ENCODE results near the gene RPP25. TPM values are rescaled to one million over a fixed set of nuclear protein-coding genes. Genes with fewer than 3 reads are reported as not detected.
"Not testable (repeated sequence)": the region's sequence is repeated elsewhere in the genome, so short reads cannot be mapped to it uniquely, and the experiment has no call there.

The RPP25 gene
- total RNA-seq, 2 experiments from 2014 or later, result 3.8 TPM

GRCh38 chr15:74913799-74914198 is 42.8 kb downstream of the RPP25 start:
- H3K27me3 Mint-ChIP-seq; H3K9me3 Mint-ChIP-seq; intact Hi-C loops (cut with micrococcal nuclease); POLR2A ChIA-PET; H3K27ac Mint-ChIP-seq; DNase-seq; H3K4me3 Mint-ChIP-seq; H3K4me1 Mint-ChIP-seq (ENCODE audit: low read depth): not testable (repeated sequence)
- CTCF ChIA-PET, result interaction anchor here (1.3 to 5.8 kb wide), 2 partner anchors 12 to 37 kb away, joined by 3 to 43 read pairs; no protein-coding TSS in a partner anchor
- peaks cover 28% of the 10 kb centered on the region for H3K36me3 Mint-ChIP-seq

- Mint-ChIP-seq H3K27ac (no peak overlapping the region), H3K27me3 (no peaks in the 10 kb centered on the region), H3K4me3 (no peak overlapping the region), H3K36me3 (peaks cover 23% of the 10 kb centered on the region), H3K4me1 (ENCODE audit: low read depth) (no peaks in the 10 kb centered on the region), H3K9me3 (no peaks in the 10 kb centered on the region)
- intact Hi-C loops (cut with micrococcal nuclease), result no loop called here
- ChIA-PET POLR2A (no interaction called here), CTCF (interaction anchor here (1.3 to 5.8 kb wide), 2 partner anchors 11 to 37 kb away, joined by 3 to 43 read pairs; no protein-coding TSS in a partner anchor)
- no peak for DNase-seq
These were observed 43.5 kb downstream of the RPP25 start for GRCh38 chr15:74913041-74913440.

GRCh38 chr15:74908635-74909034 is 47.9 kb downstream of the RPP25 start:
- H3K9me3 Mint-ChIP-seq, result no peaks in the 10 kb centered on the region
- H3K4me3 Mint-ChIP-seq, result no peak overlapping the region
- peaks cover 26% of the 10 kb centered on the region for H3K4me1 Mint-ChIP-seq (ENCODE audit: low read depth)
- ChIA-PET CTCF (interaction anchor here (0.6 to 1.4 kb wide), 5 partner anchors 42 to 556 kb away, joined by 3 to 5 read pairs (median 3); partner anchors contain the start of gene C15orf39), POLR2A (interaction anchor here (0.6 kb wide), 1 partner anchor 34 kb away, joined by 4 read pairs; no protein-coding TSS in a partner anchor)
- no peaks in the 10 kb centered on the region for H3K27me3 Mint-ChIP-seq
- DNase-seq, result no peak
- intact Hi-C loops (cut with micrococcal nuclease), result loop anchor here (5.0 kb wide), 1 partner anchor 44 kb away; no protein-coding TSS in a partner anchor
- peaks cover 17% of the 10 kb centered on the region for H3K36me3 Mint-ChIP-seq
- H3K27ac Mint-ChIP-seq, result no peak overlapping the region

- H3K36me3 Mint-ChIP-seq, result peaks cover 16% of the 10 kb centered on the region
- POLR2A ChIA-PET, result interaction anchor here (0.6 to 2.2 kb wide), 10 partner anchors 10 to 297 kb away, joined by 3 to 10 read pairs (median 4); partner anchors contain the start of gene COX5A
- no peaks in the 10 kb centered on the region for H3K27me3 Mint-ChIP-seq
- intact Hi-C loops (cut with micrococcal nuclease), result loop anchor here (2.0 to 5.0 kb wide), 2 partner anchors 35 to 45 kb away; partner anchors contain the start of gene SCAMP2
- peaks cover 26% of the 10 kb centered on the region for H3K4me1 Mint-ChIP-seq (ENCODE audit: low read depth)
- CTCF ChIA-PET, result interaction anchor here (0.5 to 9.1 kb wide), 16 partner anchors 11 to 296 kb away, joined by 3 to 103 read pairs (median 4); partner anchors contain the start of genes C15orf39, COX5A, RPP25 and ULK3
- DNase-seq, result no peak
- peak overlapping the region; percentile 97 for H3K27ac Mint-ChIP-seq
- no peaks in the 10 kb centered on the region for H3K9me3 Mint-ChIP-seq
- H3K4me3 Mint-ChIP-seq, result peak overlapping the region; percentile 99
These were observed 49.3 kb downstream of the RPP25 start for GRCh38 chr15:74907163-74907870.

GRCh38 chr15:74906450-74907162 is 50.0 kb downstream of the RPP25 start, which contains the start of gene FAM219B:
TSS of gene FAM219B (minus strand) at chr15:74906851. CDS start at chr15:74906800, 51 bp downstream.
- H3K36me3 Mint-ChIP-seq, result peaks cover 22% of the 10 kb centered on the region
- H3K4me1 Mint-ChIP-seq (ENCODE audit: low read depth), result peaks cover 32% of the 10 kb centered on the region
- H3K27ac Mint-ChIP-seq, result peak within 1 kb of the TSS; percentile 97
- intact Hi-C loops (cut with micrococcal nuclease), result loop anchor here (1.0 to 5.0 kb wide), 3 partner anchors 34 to 61 kb away; partner anchors contain the start of gene SCAMP2
- H3K9me3 Mint-ChIP-seq, result no peaks in the 10 kb centered on the region
- POLR2A ChIA-PET, result interaction anchor here (0.6 to 2.2 kb wide), 13 partner anchors 9 to 461 kb away, joined by 3 to 10 read pairs (median 4); partner anchors contain the start of genes COX5A, CSK and ULK3
- CTCF ChIA-PET, result interaction anchor here (0.7 to 9.1 kb wide), 22 partner anchors 10 to 309 kb away, joined by 3 to 103 read pairs (median 4); partner anchors contain the start of genes COX5A, MPI, RPP25 and ULK3
- H3K27me3 Mint-ChIP-seq, result no peaks in the 10 kb centered on the region
- peak within 1 kb of the TSS; percentile 99 for H3K4me3 Mint-ChIP-seq
- DNase-seq, result peak; percentile 89

- Mint-ChIP-seq H3K4me1 (ENCODE audit: low read depth) (peaks cover 34% of the 10 kb centered on the region), H3K27me3 (no peaks in the 10 kb centered on the region), H3K27ac (peak overlapping the region; percentile 74), H3K36me3 (peaks cover 22% of the 10 kb centered on the region), H3K9me3 (no peaks in the 10 kb centered on the region), H3K4me3 (peak overlapping the region; percentile 99)
- ChIA-PET CTCF (interaction anchor here (0.6 to 9.1 kb wide), 22 partner anchors 10 to 309 kb away, joined by 3 to 103 read pairs (median 4); partner anchors contain the start of genes MPI, RPP25 and ULK3), POLR2A (interaction anchor here (0.7 to 2.2 kb wide), 11 partner anchors 9 to 462 kb away, joined by 3 to 10 read pairs (median 4); partner anchors contain the start of genes COX5A, CSK and ULK3)
- intact Hi-C loops (cut with micrococcal nuclease), result loop anchor here (1.0 to 5.0 kb wide), 3 partner anchors 33 to 61 kb away; partner anchors contain the start of gene SCAMP2
- peak; percentile 50 for DNase-seq
These were observed 50.5 kb downstream of the RPP25 start for GRCh38 chr15:74906067-74906449.

Other genes starting within 250 kb of the RPP25 start
- gene CYP1A1, start 231.2 kb downstream of the RPP25 start, total RNA-seq, result 1 to 10 TPM in 1 of 2 experiments, under 1 TPM in 1; 0.64 to 1.1 TPM
- gene CYP1A2, start 207.9 kb downstream of the RPP25 start, total RNA-seq, result not detected
- gene CSK, start 174.7 kb downstream of the RPP25 start, total RNA-seq, result 100 to 1,000 TPM; 260 to 262 TPM
- not detected for gene LMAN1L, start 143.9 kb downstream of the RPP25 start, total RNA-seq
- not detected for gene CPLX3, start 130.1 kb downstream of the RPP25 start, total RNA-seq
- gene ULK3, start 113.6 kb downstream of the RPP25 start, total RNA-seq, result 10 to 100 TPM; 51.4 to 57.6 TPM
- gene SCAMP2, start 83.4 kb downstream of the RPP25 start, total RNA-seq, result 10 to 100 TPM; 77.6 to 79.5 TPM
- gene MPI, start 66.7 kb downstream of the RPP25 start, total RNA-seq, result 10 to 100 TPM; 56.4 to 60.0 TPM
- 10 to 100 TPM; 63.0 to 70.1 TPM for gene FAM219B, start 49.9 kb downstream of the RPP25 start, total RNA-seq
- gene COX5A, start 18.7 kb downstream of the RPP25 start, total RNA-seq, result 100 to 1,000 TPM; 322 TPM
- gene SCAMP5, start 38.8 kb upstream of the RPP25 start, total RNA-seq, result under 1 TPM; 0.19 to 0.33 TPM
- 10 to 100 TPM; 16.3 to 18.8 TPM for gene PPCDC, start 66.8 kb upstream of the RPP25 start, total RNA-seq
- 10 to 100 TPM; 14.1 to 14.2 TPM for gene C15orf39, start 245.1 kb upstream of the RPP25 start, total RNA-seq